SK-N-SH (cell line): Measurements from ENCODE around the gene IGSF3.

Source experiments
- MAX ChIP-seq: IDR thresholded peaks from 2 replicates; pipeline ENCODE4 v1.4.0; 2012; ENCODE audit warnings: low read depth
- SMC3 ChIP-seq: IDR thresholded peaks from 2 replicates; pipeline ENCODE4 v1.6.1; 2012; ENCODE audit warnings: low read depth, low read length, improper control_type of control experiment
- TAF1 ChIP-seq: IDR thresholded peaks from 2 replicates; pipeline ENCODE4 v1.6.1; 2012; ENCODE audit warnings: low read depth, mild to moderate bottlenecking, low read length, moderate library complexity, borderline replicate concordance

GRCh38 chr1:116561563-116561962 is 106.0 kb downstream of the IGSF3 start:
- TF ChIP-seq SMC3 = no peak
- no peak for TF ChIP-seq MAX
- TF ChIP-seq TAF1 = no peak
